ENCODE data around the gene ZNF394.

DNA sequence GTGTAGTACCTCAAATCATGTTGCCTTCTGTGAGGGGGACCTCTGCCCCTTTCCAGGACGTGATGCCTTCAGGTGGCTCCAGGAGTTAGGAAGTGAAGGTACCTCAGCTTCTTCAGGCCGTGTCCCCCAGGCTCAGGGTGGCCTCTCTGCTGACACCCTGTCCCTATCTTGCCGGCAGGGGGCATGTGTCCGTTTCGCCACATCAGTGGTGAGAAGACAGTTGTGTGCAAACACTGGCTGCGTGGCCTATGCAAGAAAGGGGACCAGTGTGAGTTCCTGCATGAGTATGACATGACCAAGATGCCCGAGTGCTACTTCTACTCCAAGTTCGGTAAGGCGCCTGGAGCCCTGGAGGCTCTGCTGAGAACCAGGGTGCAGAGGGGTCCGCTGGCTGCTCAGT lies 52.1 kb downstream of the ZNF394 start:
- TF ChIP-seq, protein P1, sequence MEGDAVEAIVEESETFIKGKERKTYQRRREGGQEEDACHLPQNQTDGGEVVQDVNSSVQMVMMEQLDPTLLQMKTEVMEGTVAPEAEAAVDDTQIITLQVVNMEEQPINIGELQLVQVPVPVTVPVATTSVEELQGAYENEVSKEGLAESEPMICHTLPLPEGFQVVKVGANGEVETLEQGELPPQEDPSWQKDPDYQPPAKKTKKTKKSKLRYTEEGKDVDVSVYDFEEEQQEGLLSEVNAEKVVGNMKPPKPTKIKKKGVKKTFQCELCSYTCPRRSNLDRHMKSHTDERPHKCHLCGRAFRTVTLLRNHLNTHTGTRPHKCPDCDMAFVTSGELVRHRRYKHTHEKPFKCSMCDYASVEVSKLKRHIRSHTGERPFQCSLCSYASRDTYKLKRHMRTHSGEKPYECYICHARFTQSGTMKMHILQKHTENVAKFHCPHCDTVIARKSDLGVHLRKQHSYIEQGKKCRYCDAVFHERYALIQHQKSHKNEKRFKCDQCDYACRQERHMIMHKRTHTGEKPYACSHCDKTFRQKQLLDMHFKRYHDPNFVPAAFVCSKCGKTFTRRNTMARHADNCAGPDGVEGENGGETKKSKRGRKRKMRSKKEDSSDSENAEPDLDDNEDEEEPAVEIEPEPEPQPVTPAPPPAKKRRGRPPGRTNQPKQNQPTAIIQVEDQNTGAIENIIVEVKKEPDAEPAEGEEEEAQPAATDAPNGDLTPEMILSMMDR (IDR thresholded peaks at IDR 0.05): no peak
- no peak for TF ChIP-seq POLR2A (IDR thresholded peaks at IDR 0.05)

Measured in ovary (tissue), 3 donors.